ENCODE data around the gene TMEM147.

DNA sequence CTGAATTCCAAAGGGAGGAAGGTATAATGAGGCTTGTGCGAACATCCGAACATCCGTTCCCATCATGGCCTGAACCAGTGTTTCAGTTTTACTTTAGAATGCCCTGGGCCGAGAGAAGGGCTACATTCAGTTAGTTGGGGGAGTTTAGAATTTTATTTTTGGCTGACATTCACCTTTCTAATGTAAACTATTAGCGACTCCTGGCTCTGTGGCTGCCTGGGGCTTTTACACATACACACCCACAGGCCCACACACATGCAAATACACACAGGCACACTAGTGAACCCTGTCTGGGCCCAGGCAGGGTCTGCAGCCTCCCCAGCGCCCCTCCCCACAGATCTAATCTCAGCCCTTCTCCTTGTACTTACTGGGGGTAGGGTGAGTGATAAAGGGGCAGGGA lies 6.1 kb upstream of the TMEM147 start:
- TF ChIP-seq, protein P1, sequence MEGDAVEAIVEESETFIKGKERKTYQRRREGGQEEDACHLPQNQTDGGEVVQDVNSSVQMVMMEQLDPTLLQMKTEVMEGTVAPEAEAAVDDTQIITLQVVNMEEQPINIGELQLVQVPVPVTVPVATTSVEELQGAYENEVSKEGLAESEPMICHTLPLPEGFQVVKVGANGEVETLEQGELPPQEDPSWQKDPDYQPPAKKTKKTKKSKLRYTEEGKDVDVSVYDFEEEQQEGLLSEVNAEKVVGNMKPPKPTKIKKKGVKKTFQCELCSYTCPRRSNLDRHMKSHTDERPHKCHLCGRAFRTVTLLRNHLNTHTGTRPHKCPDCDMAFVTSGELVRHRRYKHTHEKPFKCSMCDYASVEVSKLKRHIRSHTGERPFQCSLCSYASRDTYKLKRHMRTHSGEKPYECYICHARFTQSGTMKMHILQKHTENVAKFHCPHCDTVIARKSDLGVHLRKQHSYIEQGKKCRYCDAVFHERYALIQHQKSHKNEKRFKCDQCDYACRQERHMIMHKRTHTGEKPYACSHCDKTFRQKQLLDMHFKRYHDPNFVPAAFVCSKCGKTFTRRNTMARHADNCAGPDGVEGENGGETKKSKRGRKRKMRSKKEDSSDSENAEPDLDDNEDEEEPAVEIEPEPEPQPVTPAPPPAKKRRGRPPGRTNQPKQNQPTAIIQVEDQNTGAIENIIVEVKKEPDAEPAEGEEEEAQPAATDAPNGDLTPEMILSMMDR (IDR thresholded peaks at IDR 0.05; ENCODE audit: low read depth, low read length): no peak
- TF ChIP-seq POLR2A (IDR thresholded peaks at IDR 0.05; ENCODE audit: extremely low read depth, insufficient read length) (no peak), MYC (IDR thresholded peaks at IDR 0.05; ENCODE audit: low read depth, low read length) (no peak)
